Urinary bladder (tissue), 4 donors: ENCODE data around the gene ATP6V1B1. TPM values are rescaled to one million over a fixed set of nuclear protein-coding genes. Genes with fewer than 3 reads are reported as not detected.

Experiments used
- DNase-seq: peaks from one replicate; pipeline ENCODE4 v3.0.0-alpha.2; 2015; ENCODE audit errors: extremely low spot score
- H3K27ac ChIP-seq: one replicate; pipeline ENCODE4 v1.5.1; 2013; ENCODE audit warnings: low read depth, mild to moderate bottlenecking, moderate library complexity
- H3K36me3 ChIP-seq: one replicate; pipeline ENCODE4 v1.6.1; 2013; ENCODE audit warnings: mild to moderate bottlenecking, moderate library complexity; ENCODE audit not compliant: insufficient read depth
- H3K4me1 ChIP-seq: one replicate; pipeline ENCODE4 v1.6.1; 2013; ENCODE audit warnings: mild to moderate bottlenecking, moderate library complexity; ENCODE audit not compliant: insufficient read depth
- H3K4me3 ChIP-seq: one replicate; pipeline ENCODE4 v1.5.1; 2013; ENCODE audit warnings: low read depth, low read length
- WGBS: extraction: QIAGEN DNeasy Blood & Tissue Kit; methylation state at CpG from one replicate; pipeline ENCODE4 v1.1.7; 2013; 5-methylcytosine and 5-hydroxymethylcytosine counted together
- polyA plus RNA-seq: library from polyadenylated mRNA; stranded (reverse); fragments of 200-250 nt; gene quantifications from one replicate; pipeline ENCODE4 v1.2.3, GENCODE V29; 2013
- total RNA-seq: library from RNA; depleted of rRNA; stranded (reverse); fragments of >200 nt; gene quantifications from one replicate; pipeline ENCODE4 v1.2.3, GENCODE V29; 2014
- donor health status: healthy with polysubstance abuse.
- donor health status: healthy.

ATP6V1B1 gene
- total and polyA plus RNA-seq, 2 donors: 0.27 to 0.63 TPM

GRCh38 chr2:70895998-70896764 lies 39.5 kb upstream of the ATP6V1B1 start:
- 19% methylated on average over 25 of the region's 25 CpGs for WGBS
- no peaks in the 10 kb centered on the region for H3K4me1 ChIP-seq
- DNase-seq: no peak
- no peak overlapping the region for H3K4me3 ChIP-seq
- H3K27ac ChIP-seq: no peak overlapping the region
- H3K36me3 ChIP-seq: no peaks in the 10 kb centered on the region

- H3K4me1 ChIP-seq: no peaks in the 10 kb centered on the region
- WGBS: 13% methylated on average over 16 of the region's 16 CpGs
- no peak for DNase-seq
- H3K4me3 ChIP-seq: no peak overlapping the region
- H3K27ac ChIP-seq: no peak overlapping the region
- no peaks in the 10 kb centered on the region for H3K36me3 ChIP-seq
Measured at GRCh38 chr2:70896765-70897202, 38.9 kb upstream of the ATP6V1B1 start.

GRCh38 chr2:70897203-70897976 lies 38.3 kb upstream of the ATP6V1B1 start:
- DNase-seq: no peak
- H3K4me3 ChIP-seq: no peak overlapping the region
- H3K36me3 ChIP-seq: no peaks in the 10 kb centered on the region
- 4% methylated on average over 35 of the region's 35 CpGs for WGBS
- no peaks in the 10 kb centered on the region for H3K4me1 ChIP-seq
- H3K27ac ChIP-seq: no peak overlapping the region

GRCh38 chr2:70897977-70898226 lies 37.8 kb upstream of the ATP6V1B1 start:
- no peak overlapping the region for H3K4me3 ChIP-seq
- DNase-seq: no peak
- 6% methylated on average over 5 of the region's 5 CpGs for WGBS
- H3K36me3 ChIP-seq: no peaks in the 10 kb centered on the region
- H3K4me1 ChIP-seq: no peaks in the 10 kb centered on the region
- H3K27ac ChIP-seq: no peak overlapping the region

- no peaks in the 10 kb centered on the region for H3K36me3 ChIP-seq
- no peak for DNase-seq
- no peak overlapping the region for H3K4me3 ChIP-seq
- no peaks in the 10 kb centered on the region for H3K4me1 ChIP-seq
- no peak overlapping the region for H3K27ac ChIP-seq
- 14% methylated on average over 16 of the region's 16 CpGs for WGBS
Measured at GRCh38 chr2:70898363-70899240, 37.1 kb upstream of the ATP6V1B1 start.

- 6% methylated on average over 79 of the region's 79 CpGs for WGBS
- H3K27ac ChIP-seq: no peak overlapping the region
- no peaks in the 10 kb centered on the region for H3K4me1 ChIP-seq
- DNase-seq: no peak
- no peaks in the 10 kb centered on the region for H3K36me3 ChIP-seq
- peak overlapping the region; percentile 41 for H3K4me3 ChIP-seq
Measured at GRCh38 chr2:70901227-70902066, 34.3 kb upstream of the ATP6V1B1 start.

- Histone ChIP-seq H3K36me3 (no peaks in the 10 kb centered on the region), H3K4me1 (no peaks in the 10 kb centered on the region), H3K4me3 (peak overlapping the region; percentile 41), H3K27ac (no peak overlapping the region)
- 49% methylated on average over 5 of the region's 5 CpGs for WGBS
- DNase-seq: no peak
Measured at GRCh38 chr2:70902067-70902442, 33.6 kb upstream of the ATP6V1B1 start.

GRCh38 chr2:70902579-70902978 lies 33.1 kb upstream of the ATP6V1B1 start:
- no peak overlapping the region for H3K4me3 ChIP-seq
- H3K4me1 ChIP-seq: peaks cover 1% of the 10 kb centered on the region
- 90% methylated on average over 2 of the region's 2 CpGs for WGBS
- H3K36me3 ChIP-seq: no peaks in the 10 kb centered on the region
- DNase-seq: no peak
- no peak overlapping the region for H3K27ac ChIP-seq

GRCh38 chr2:70903171-70903570 lies 32.5 kb upstream of the ATP6V1B1 start:
- Histone ChIP-seq H3K36me3 (no peaks in the 10 kb centered on the region), H3K27ac (no peak overlapping the region), H3K4me3 (no peak overlapping the region), H3K4me1 (peaks cover 1% of the 10 kb centered on the region)
- DNase-seq: no peak

GRCh38 chr2:70903641-70904340 lies 31.9 kb upstream of the ATP6V1B1 start:
- H3K4me3 ChIP-seq: no peak overlapping the region
- peaks cover 1% of the 10 kb centered on the region for H3K4me1 ChIP-seq
- whole genome bisulfite sequencing: 52% methylated on average over 25 of the region's 25 CpGs
- no peak for DNase-seq
- no peaks in the 10 kb centered on the region for H3K36me3 ChIP-seq
- H3K27ac ChIP-seq: no peak overlapping the region

- no peaks in the 10 kb centered on the region for H3K36me3 ChIP-seq
- H3K27ac ChIP-seq: no peak overlapping the region
- H3K4me3 ChIP-seq: no peak overlapping the region
- DNase-seq: no peak
- peaks cover 1% of the 10 kb centered on the region for H3K4me1 ChIP-seq
- WGBS: 25% methylated on average over 56 of the region's 56 CpGs
Measured at GRCh38 chr2:70904371-70905216, 31.1 kb upstream of the ATP6V1B1 start.
